Keratinocyte (primary cell): ENCODE results near the gene CCAR1. TPM values are rescaled to one million over a fixed set of nuclear protein-coding genes. Genes with fewer than 3 reads are reported as not detected.
A peak's percentile ranks its signal among the peaks of the same experiment; 100 is the strongest.
"Not testable (repeated sequence)": the region's sequence is repeated elsewhere in the genome, so short reads cannot be mapped to it uniquely, and the experiment has no call there.

Source experiments
- DNase-seq: peaks from one replicate; pipeline ENCODE4 v3.0.0-alpha.2; 2011; ENCODE audit warnings: low read depth, missing footprints, low spot score
- FAIRE-seq: peaks from 2 replicates; lab custom pipeline; 2011; peaks lifted over from hg19 to GRCh38; lab: Jason Lieb, UNC
- H2AFZ ChIP-seq: 2 replicates; pipeline ENCODE4 v1.6.0; 2012; ENCODE audit warnings: low read length, control low read depth, inconsistent platforms; ENCODE audit not compliant: control insufficient read depth
- H3K27ac ChIP-seq: 2 replicates; pipeline ENCODE4 v1.5.1; 2011; ENCODE audit warnings: low read length; ENCODE audit not compliant: control insufficient read depth, insufficient read depth
- H3K27me3 ChIP-seq: 3 replicates; pipeline ENCODE4 v1.6.0; 2011; ENCODE audit warnings: low read length; ENCODE audit not compliant: control insufficient read depth, insufficient read depth; ENCODE audit errors: extremely low read depth
- H3K36me3 ChIP-seq, 2 experiments: 2 replicates in 1 of 2; 3 replicates in 1 of 2; pipeline ENCODE4 v1.5.1; 2011; ENCODE audit warnings: low read length in 2 of 2, mild to moderate bottlenecking in 1 of 2; ENCODE audit not compliant: control insufficient read depth in 2 of 2, insufficient read depth in 2 of 2; ENCODE audit errors: extremely low read depth in 1 of 2
- H3K4me1 ChIP-seq: 3 replicates; pipeline ENCODE4 v1.5.1; 2011; ENCODE audit warnings: low read length; ENCODE audit not compliant: control insufficient read depth, insufficient read depth; ENCODE audit errors: extremely low read depth
- H3K4me2 ChIP-seq: 3 replicates; pipeline ENCODE4 v1.6.0; 2011; ENCODE audit warnings: low read depth, low read length; ENCODE audit not compliant: control insufficient read depth, insufficient read depth; ENCODE audit errors: extremely low read depth
- H3K4me3 ChIP-seq, 3 experiments: fragments of 200-600 bp in 1 of 3; sonication (generic) in 1 of 3; 2 replicates in 2 of 3; 3 replicates in 1 of 3; pipeline ENCODE4 v1.5.1; 2011 to 2016; ENCODE audit warnings: low read length in 3 of 3, mild to moderate bottlenecking in 3 of 3, control low read depth in 2 of 3, inconsistent platforms in 1 of 3, low read depth in 1 of 3, mixed read lengths in 1 of 3, mixed run types in 1 of 3, moderate library complexity in 1 of 3; ENCODE audit not compliant: control insufficient read depth in 2 of 3, insufficient read depth in 2 of 3; ENCODE audit errors: extremely low read depth in 1 of 3
- H3K79me2 ChIP-seq: 2 replicates; pipeline ENCODE4 v1.6.0; 2012; ENCODE audit warnings: low read length; ENCODE audit not compliant: control insufficient read depth, insufficient read depth
- H3K9ac ChIP-seq: 3 replicates; pipeline ENCODE4 v1.6.0; 2011; ENCODE audit warnings: low read length; ENCODE audit not compliant: control insufficient read depth, insufficient read depth; ENCODE audit errors: extremely low read depth
- H3K9me1 ChIP-seq: 3 replicates; pipeline ENCODE4 v1.6.0; 2011; ENCODE audit warnings: low read length; ENCODE audit not compliant: control insufficient read depth, insufficient read depth; ENCODE audit errors: extremely low read depth
- H3K9me3 ChIP-seq: 2 replicates; pipeline ENCODE4 v1.5.1; 2012; ENCODE audit warnings: low read depth, low read length; ENCODE audit not compliant: control insufficient read depth
- H4K20me1 ChIP-seq: 3 replicates; pipeline ENCODE4 v1.6.0; 2011; ENCODE audit warnings: low read length; ENCODE audit not compliant: control insufficient read depth, insufficient read depth; ENCODE audit errors: extremely low read depth
- EZH2 ChIP-seq: IDR thresholded peaks from one replicate; pipeline ENCODE4 v1.6.1; 2012; ENCODE audit warnings: inconsistent platforms, mild to moderate bottlenecking, low read length, moderate library complexity
- dilution Hi-C: fragments of 300-500 bp; cut with MboI; formaldehyde crosslinking; loops from one replicate; pipeline ENCODE4 v1.7.0; 2020; ENCODE audit warnings: low sequenced_read_pairs; ENCODE audit not compliant: extremely low pct_ligation_motif_present
- polyA plus RNA-seq, 5 experiments: library from polyadenylated mRNA; depleted of rRNA in 3 of 5; stranded (reverse) in 3 of 5; stranded (forward) in 1 of 5; unstranded in 1 of 5; fragments of >200 nt; gene quantifications; 1 replicate in 1 of 5; 2 replicates in 3 of 5; 3 replicates in 1 of 5; pipeline versions ENCODE4 v1.2.1 to v1.2.3, GENCODE V29; 2011 to 2012; ENCODE audit warnings: missing spikeins in 2 of 5, low read depth in 1 of 5, low replicate concordance in 1 of 5
- TF ChIP-seq, protein P1 (sequence below), 3 experiments: IDR thresholded peaks in 1 of 3; conservative IDR thresholded peaks in 1 of 3; optimal IDR thresholded peaks in 1 of 3; 2 replicates in 2 of 3; 3 replicates in 1 of 3; pipeline versions ENCODE3 to v1.5.1; 2011; ENCODE audit warnings: low read length in 3 of 3, mild to moderate bottlenecking in 3 of 3, moderate library complexity in 2 of 3, control low read depth in 1 of 3, inconsistent platforms in 1 of 3; ENCODE audit not compliant: insufficient read depth in 2 of 3; ENCODE audit errors: extremely low read depth in 1 of 3

Gene CCAR1
- polyA plus RNA-seq, 1 donor (not counting 4 experiments of a cell fraction or from before 2014, with no cell fraction given): 59.1 TPM

DNA sequence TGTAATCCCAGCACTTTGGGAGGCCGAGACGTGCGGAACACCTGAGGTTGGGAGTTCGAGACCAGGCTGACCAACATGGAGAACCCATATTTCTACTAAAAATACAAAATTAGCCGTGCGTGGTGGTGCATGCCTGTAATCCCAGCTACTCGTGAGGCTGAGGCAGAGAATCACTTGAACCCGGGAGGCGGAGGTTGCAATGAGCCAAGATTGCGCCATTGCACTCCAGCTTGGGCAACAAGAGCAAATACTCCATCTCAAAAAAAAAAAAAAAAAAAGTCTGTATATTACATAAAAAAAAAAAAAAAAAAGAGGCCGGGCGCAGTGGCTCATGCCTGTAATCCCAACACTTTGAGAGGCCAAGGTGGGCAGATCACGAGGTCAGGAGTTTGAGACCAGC lies 8.0 kb upstream of the CCAR1 start:
- H3K4me3 ChIP-seq, H3K36me3 ChIP-seq, FAIRE-seq, H3K9me3 ChIP-seq, H3K79me2 ChIP-seq, H3K9ac ChIP-seq, H3K27ac ChIP-seq, H2AFZ ChIP-seq, H3K4me1 ChIP-seq, H3K4me2 ChIP-seq, H3K9me1 ChIP-seq, H4K20me1 ChIP-seq, DNase-seq, H3K27me3 ChIP-seq, dilution Hi-C loops: not testable (repeated sequence)

DNA sequence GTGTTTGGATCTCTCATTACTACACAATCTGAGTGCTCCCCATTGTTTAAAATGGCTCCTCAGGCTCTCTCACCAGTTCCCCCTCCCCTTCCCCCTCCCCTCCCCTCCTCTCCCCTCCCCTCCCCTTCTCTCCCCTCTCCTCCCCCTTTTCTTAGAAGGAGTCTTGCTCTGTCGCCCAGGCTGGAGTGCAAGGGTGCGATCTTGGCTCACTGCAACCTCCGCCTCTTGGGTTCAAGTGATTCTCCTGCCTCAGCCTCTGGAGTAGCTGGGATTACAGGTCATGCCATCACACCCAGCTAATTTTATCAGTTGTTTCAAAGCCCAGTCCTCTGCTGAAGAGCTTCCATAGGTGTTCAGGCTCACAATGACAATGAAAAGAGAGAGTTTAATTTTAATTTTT lies 3.6 kb upstream of the CCAR1 start:
- no peaks in the 10 kb centered on the region for H3K27me3 ChIP-seq
- DNase-seq (no peak), FAIRE-seq (no peak)
- no peak overlapping the region for H3K4me2 ChIP-seq
- no peak overlapping the region for H3K4me3 ChIP-seq
- H3K9ac ChIP-seq: no peak overlapping the region
- no peak overlapping the region for H2AFZ ChIP-seq
- H3K9me1 ChIP-seq: no peaks in the 10 kb centered on the region
- no peak for TF ChIP-seq EZH2
- TF ChIP-seq, protein P1, sequence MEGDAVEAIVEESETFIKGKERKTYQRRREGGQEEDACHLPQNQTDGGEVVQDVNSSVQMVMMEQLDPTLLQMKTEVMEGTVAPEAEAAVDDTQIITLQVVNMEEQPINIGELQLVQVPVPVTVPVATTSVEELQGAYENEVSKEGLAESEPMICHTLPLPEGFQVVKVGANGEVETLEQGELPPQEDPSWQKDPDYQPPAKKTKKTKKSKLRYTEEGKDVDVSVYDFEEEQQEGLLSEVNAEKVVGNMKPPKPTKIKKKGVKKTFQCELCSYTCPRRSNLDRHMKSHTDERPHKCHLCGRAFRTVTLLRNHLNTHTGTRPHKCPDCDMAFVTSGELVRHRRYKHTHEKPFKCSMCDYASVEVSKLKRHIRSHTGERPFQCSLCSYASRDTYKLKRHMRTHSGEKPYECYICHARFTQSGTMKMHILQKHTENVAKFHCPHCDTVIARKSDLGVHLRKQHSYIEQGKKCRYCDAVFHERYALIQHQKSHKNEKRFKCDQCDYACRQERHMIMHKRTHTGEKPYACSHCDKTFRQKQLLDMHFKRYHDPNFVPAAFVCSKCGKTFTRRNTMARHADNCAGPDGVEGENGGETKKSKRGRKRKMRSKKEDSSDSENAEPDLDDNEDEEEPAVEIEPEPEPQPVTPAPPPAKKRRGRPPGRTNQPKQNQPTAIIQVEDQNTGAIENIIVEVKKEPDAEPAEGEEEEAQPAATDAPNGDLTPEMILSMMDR (optimal IDR thresholded peaks at IDR 0.05 in 1 of 3, IDR thresholded peaks at IDR 0.05 in 1 of 3, conservative IDR thresholded peaks at IDR 0.05 in 1 of 3; ENCODE audit: extremely low read depth in 1 of 3, insufficient read depth in 2 of 3, low read length in 3 of 3): no peak
- dilution Hi-C loops: no loop called here
- H3K36me3 ChIP-seq: no peaks in the 10 kb centered on the region
- no peaks in the 10 kb centered on the region for H4K20me1 ChIP-seq
- H3K27ac ChIP-seq: no peak overlapping the region
- no peaks in the 10 kb centered on the region for H3K9me3 ChIP-seq
- H3K4me1 ChIP-seq: peaks cover 5% of the 10 kb centered on the region
- peaks cover 14% of the 10 kb centered on the region for H3K79me2 ChIP-seq

DNA sequence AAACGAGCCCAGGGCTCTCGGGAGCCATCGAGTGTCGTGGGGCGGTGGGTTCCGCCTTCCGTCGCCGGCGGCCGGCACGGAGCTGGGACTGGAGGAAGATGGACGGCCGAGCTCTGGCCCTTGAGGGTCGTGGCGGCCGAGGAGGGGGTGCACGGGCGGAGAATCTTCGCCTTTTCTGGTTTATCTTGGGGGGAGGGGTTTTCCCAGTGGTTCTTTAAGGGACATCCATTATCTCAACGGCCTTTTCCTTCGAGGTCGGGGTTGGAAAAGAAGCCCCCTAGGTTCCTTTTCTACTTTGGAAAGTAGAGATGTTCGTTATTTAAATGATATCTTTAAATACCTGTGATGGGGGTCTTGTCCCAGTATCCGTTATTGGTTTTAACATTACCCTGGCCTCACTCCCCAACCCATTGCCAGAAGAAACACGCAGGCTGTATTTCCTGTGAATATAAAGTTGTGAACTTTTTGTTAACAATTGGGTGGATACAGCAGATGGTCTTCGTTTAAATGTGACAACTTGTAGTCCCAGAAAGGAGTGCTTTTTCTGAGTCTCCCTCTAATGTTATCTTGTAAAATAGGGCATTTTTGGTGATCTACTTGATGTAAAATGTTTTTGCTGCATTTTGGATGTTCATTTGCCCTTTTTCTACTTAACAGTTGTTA lies 765 bp downstream of the CCAR1 start:
- Histone ChIP-seq H3K79me2 (peaks cover 35% of the 10 kb centered on the region), H4K20me1 (no peaks in the 10 kb centered on the region), H3K4me2 (peak overlapping the region; percentile 99), H3K36me3 (peaks cover 8 to 9% of the 10 kb centered on the region in 2 experiments), H3K27ac (peak overlapping the region; percentile 90), H3K9me3 (no peaks in the 10 kb centered on the region), H2AFZ (peak overlapping the region; percentile 84), H3K4me3 (peak overlapping the region; percentile 93 to 98 (median 95)), H3K4me1 (peaks cover 9% of the 10 kb centered on the region), H3K9ac (peak overlapping the region; percentile 96), H3K27me3 (no peaks in the 10 kb centered on the region), H3K9me1 (no peaks in the 10 kb centered on the region)
- DNase-seq (no peak), FAIRE-seq (no peak)
- TF ChIP-seq, protein P1 (optimal IDR thresholded peaks at IDR 0.05 in 1 of 3, IDR thresholded peaks at IDR 0.05 in 1 of 3, conservative IDR thresholded peaks at IDR 0.05 in 1 of 3; ENCODE audit: extremely low read depth in 1 of 3, insufficient read depth in 2 of 3, low read length in 3 of 3): no peak
- TF ChIP-seq EZH2: no peak
- dilution Hi-C loops: no loop called here
